AG10803 (cell line): ENCODE results near the gene BRIX1.
A peak's percentile ranks its signal among the peaks of the same experiment; 100 is the strongest.

Source experiments
- DNase-seq: peaks from one replicate; pipeline ENCODE4 v3.0.0; 2010; ENCODE audit warnings: low read depth
- H3K4me3 ChIP-seq: 2 replicates; pipeline ENCODE4 v1.5.1; 2011; ENCODE audit warnings: mild to moderate bottlenecking, low read length, control low read depth
- CTCF ChIP-seq: conservative IDR thresholded peaks from 2 replicates; pipeline ENCODE4 v1.5.1; 2011; ENCODE audit warnings: mild to moderate bottlenecking, low read length, control low read depth, inconsistent platforms

Gene BRIX1

GRCh38 chr5:34930870-34931269 lies 15.4 kb downstream of the BRIX1 start:
- DNase-seq: no peak
- peak overlapping the region; percentile 78 for H3K4me3 ChIP-seq
- TF ChIP-seq CTCF: no peak

- no peak for DNase-seq
- H3K4me3 ChIP-seq: no peak overlapping the region
- TF ChIP-seq CTCF: no peak
Observed at GRCh38 chr5:34932947-34933346, 17.4 kb downstream of the BRIX1 start.

GRCh38 chr5:34941936-34942335 lies 26.4 kb downstream of the BRIX1 start:
- no peak overlapping the region for H3K4me3 ChIP-seq
- no peak for DNase-seq
- no peak for TF ChIP-seq CTCF

- TF ChIP-seq CTCF: no peak
- no peak overlapping the region for H3K4me3 ChIP-seq
- no peak for DNase-seq
Observed at GRCh38 chr5:34944044-34944443, 28.5 kb downstream of the BRIX1 start.

- TF ChIP-seq CTCF: no peak
- H3K4me3 ChIP-seq: no peak overlapping the region
Observed at GRCh38 chr5:34944460-34945047, 29.0 kb downstream of the BRIX1 start.

GRCh38 chr5:34957321-34957720 lies 41.8 kb downstream of the BRIX1 start:
- DNase-seq: peak; percentile 58
- no peak overlapping the region for H3K4me3 ChIP-seq
- no peak for TF ChIP-seq CTCF

More at GRCh38 chr5:34944460-34945047, 29.0 kb downstream of the BRIX1 start:
- DNase-seq: no peak

- DNase-seq: peak; percentile 37
- peak; percentile 73 for TF ChIP-seq CTCF
- no peak overlapping the region for H3K4me3 ChIP-seq
Observed at GRCh38 chr5:34957857-34958690, 42.6 kb downstream of the BRIX1 start.
